Subcutaneous adipose tissue (tissue), 4 donors: ENCODE measurements around the gene CC2D2B. TPM values are rescaled to one million over a fixed set of nuclear protein-coding genes. Genes with fewer than 3 reads are reported as not detected.

Experiments used
- CTCF ChIP-seq: fragments of 450-650 bp; IDR thresholded peaks from one replicate; pipeline ENCODE4 v1.5.1; 2016; ENCODE audit warnings: low read depth, mild to moderate bottlenecking, control low read depth, antibody characterized with exemption, moderate library complexity
- small RNA-seq: library from RNA; depleted of rRNA; stranded (forward); fragments of <200 nt; gene quantifications from one replicate; pipeline ENCODE3, GENCODE V24; 2016
- total RNA-seq, 4 donors: library from RNA; depleted of rRNA; stranded (reverse); fragments of >200 nt; gene quantifications; one replicate each; pipeline ENCODE4 v1.1.0, GENCODE V29; 2016

CC2D2B gene
- total RNA-seq, 4 donors from 2014 or later: 1.1 to 4.4 (median 2.2) TPM

- TF ChIP-seq CTCF: no peak
These were observed 153.5 kb downstream of the CC2D2B start for GRCh38 chr10:96061232-96061631.

GRCh38 chr10:96072674-96073073 is 164.9 kb downstream of the CC2D2B start:
- no peak for TF ChIP-seq CTCF

GRCh38 chr10:96073722-96074121 is 165.9 kb downstream of the CC2D2B start:
- TF ChIP-seq CTCF: no peak

GRCh38 chr10:96074776-96075175 is 167.0 kb downstream of the CC2D2B start:
- TF ChIP-seq CTCF: no peak

GRCh38 chr10:96075977-96076376 is 168.2 kb downstream of the CC2D2B start:
- no peak for TF ChIP-seq CTCF

- no peak for TF ChIP-seq CTCF
These were observed 169.4 kb downstream of the CC2D2B start for GRCh38 chr10:96077156-96077555.

- no peak for TF ChIP-seq CTCF
These were observed 174.4 kb downstream of the CC2D2B start for GRCh38 chr10:96082153-96082552.

Small RNAs within 50 kb of the gene (small RNA-seq; reads per million reads assigned to genes)
- gene MIR3157: not detected

Other genes starting within 250 kb of the CC2D2B start
- 10 to 100 TPM; 16.0 to 27.6 (median 17.7) TPM for gene TCTN3, start 214.0 kb upstream of the CC2D2B start, total RNA-seq
- gene ENTPD1, start 151.8 kb upstream of the CC2D2B start, total RNA-seq: 10 to 100 TPM; 16.2 to 28.7 (median 20.4) TPM
- gene CCNJ, start 135.6 kb downstream of the CC2D2B start, total RNA-seq: 1 to 10 TPM; 2.6 to 5.6 (median 4.8) TPM
- gene ZNF518A, start 222.3 kb downstream of the CC2D2B start, total RNA-seq: 10 to 100 TPM; 18.9 to 24.5 (median 20.1) TPM